NCI-H128 (cell line): ENCODE measurements around the gene HOXB4.

Source experiments
- DNase-seq: peaks from one replicate; lab custom pipeline; 2025; ENCODE audit not compliant: unreplicated experiment; lab: John Stamatoyannopoulos, UW

The HOXB4 gene

DNA sequence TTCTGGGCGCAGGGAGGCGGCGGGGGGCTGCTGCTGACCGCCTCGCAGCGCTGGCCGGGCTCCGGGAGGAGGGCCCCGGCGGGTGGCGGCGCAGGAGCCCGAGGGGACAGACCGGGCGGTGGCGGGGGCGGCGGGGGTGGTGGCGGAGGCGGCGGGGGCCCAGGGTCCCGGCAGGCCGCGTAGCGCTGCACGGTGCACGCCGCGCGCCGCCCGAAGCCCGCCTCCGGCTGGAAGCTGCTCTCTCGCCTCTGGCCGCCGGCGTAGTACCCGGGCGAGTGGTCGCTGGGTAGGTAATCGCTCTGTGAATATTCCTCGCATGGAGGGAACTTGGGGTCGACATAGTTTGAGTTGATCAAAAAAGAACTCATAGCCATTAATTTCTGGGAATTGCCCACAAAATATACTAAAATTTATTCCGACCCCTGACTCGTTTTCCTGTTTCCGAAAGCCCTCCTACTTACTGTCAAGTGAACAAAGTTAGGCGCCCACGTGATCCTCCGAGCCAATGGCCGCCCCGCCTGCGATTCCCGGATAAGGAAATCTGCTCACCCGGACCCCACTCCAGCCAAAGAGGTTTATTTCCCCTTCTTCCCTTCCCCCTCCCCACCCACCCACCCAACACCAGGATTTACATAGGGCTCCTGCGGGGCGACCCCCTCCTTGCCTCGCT, at the start of gene HOXB4:
Gene HOXB4 (minus strand): TSS at position 405 of the 670 bp plus-strand sequence. CDS start 31 bp downstream, at position 374.
- DNase-seq: no peak

- DNase-seq: no peak
Measured at GRCh38 chr17:48627118-48627597, 49.0 kb upstream of the HOXB4 start.

DNA sequence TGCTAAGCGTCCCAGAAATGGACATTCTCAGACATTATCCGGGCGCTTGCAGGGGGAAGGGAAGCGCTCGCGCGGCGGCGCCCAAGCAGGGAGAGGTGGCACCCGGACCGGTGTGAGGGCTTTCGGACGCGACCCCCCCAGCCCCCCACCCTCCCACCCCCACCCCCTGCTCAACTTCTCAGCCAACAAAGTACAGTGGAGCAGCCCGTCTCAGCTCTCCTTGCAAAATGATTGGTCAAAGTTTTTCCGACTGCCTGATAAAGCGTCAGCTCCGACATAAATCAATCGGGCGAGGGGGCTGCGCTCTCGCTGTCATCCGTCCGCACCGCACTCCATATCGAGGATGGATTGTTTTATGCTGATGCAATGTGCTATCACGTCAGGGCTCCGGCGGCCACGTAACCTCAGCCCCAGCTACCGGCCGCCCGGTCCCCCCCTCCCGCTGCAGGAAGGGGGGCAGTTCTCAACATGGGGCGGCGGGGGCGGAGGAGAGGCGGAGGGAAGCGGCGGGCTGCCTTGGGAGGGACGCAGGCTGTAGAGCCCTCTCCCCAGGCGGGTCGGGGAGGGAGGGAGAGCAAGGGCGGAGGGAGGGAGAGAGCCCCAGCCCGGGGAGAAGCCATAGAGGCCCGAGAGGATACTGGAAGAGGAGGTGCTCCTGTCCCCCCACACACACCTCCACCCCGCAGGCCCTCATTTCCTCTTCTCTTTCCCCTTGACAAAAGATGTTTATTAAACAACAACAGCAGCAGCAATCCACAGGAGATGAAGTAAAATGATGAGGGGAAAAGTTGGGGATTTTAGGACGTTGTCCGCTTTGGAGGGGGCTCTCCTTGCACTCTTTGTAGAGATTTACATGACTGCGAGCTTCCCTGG, 48.3 kb upstream of the HOXB4 start, which contains the start of gene HOXB9:
Gene HOXB9 (minus strand): TSS at position 114 of the 873 bp plus-strand sequence. CDS start 89 bp downstream, at position 25.
- DNase-seq: no peak

DNA sequence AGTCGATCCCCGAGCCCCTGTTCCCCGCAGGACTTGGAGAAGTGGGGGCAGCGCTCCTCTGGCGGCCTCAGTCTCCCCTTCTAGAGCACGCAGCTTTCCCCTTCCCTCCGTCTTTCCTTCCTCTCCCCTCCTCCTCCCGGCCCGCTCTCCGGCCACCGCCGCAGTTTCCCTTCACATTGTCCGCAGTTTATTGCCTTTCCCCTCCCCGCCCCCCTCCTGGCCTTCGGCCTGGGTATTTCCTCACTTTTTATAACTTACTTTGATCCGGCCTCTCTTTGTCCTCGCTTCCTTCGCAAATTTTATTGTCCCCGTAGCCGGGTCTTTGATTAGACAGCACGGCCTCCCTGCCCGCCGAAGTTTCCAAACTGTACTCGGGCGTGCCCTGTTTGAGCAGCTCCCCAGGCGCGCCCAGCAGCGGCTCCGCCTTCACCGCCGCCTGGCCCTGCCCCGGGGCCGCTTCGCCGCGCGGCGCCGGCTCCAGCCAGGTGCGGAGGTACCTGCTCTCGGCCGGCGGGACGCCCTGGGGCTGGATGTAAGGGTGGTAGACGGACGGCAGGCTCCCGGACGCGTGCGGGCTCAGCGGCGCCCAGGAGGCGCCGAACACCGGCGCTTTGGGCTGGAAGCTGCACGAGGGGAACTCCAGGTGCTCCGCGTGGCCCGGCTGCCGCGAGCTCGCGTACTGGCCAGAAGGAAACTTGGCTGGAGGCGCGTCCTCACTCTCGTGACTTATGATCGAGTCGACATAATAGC, 47.5 kb upstream of the HOXB4 start:
- DNase-seq: no peak

DNA sequence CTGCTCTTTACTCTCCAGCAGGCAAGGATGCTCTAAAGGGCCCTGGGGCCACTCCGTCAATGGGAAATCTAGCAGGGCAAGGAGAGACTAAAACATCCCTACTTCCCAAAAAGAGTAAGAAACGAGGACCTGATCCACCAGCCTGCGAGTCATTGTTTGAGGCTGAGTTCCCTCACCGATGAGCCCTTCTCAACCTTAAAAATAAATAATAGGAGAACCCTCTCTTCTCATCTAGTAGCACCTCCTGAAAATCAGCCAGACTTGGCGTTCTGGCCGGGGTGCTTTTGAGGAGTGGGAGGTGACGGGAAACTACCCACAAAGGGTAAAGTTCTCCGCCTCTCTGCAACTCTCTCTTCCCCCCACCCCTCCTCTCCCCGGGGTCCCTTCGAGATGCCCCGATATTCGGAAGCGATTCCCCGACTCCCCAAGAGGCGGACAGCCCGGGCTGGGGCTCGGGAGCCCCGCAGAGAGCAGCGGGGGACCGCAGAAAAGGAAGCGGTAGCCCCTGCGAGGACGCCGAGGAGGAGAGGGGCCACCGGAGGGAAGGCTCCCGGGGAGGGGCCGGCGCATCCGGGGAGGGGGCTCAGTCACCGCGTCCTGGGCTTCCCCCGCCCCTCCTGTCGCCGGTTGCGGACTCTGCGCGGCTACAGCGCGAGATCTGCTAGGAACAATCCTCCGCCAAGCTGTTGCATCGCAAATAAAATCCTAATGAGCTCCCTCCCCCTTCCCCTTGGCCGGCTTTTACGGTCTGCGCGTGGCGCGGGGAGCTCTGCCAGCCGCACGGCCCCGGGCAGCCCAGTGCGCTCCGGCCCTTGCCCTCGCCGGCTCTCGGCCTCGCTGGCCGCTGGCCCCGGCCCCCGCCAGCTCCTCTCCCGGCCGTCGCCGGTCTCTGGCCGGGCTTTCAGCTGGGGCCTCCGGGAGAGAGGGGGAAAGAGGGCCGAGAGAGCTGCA, 46.7 kb upstream of the HOXB4 start:
- DNase-seq: no peak

- DNase-seq: no peak
Measured at GRCh38 chr17:48624118-48624517, 46.0 kb upstream of the HOXB4 start.

- DNase-seq: no peak
Measured at GRCh38 chr17:48623583-48623982, 45.4 kb upstream of the HOXB4 start.

GRCh38 chr17:48622857-48623256, 44.7 kb upstream of the HOXB4 start:
- DNase-seq: no peak

GRCh38 chr17:48621410-48622392, 43.6 kb upstream of the HOXB4 start:
- DNase-seq: no peak

DNA sequence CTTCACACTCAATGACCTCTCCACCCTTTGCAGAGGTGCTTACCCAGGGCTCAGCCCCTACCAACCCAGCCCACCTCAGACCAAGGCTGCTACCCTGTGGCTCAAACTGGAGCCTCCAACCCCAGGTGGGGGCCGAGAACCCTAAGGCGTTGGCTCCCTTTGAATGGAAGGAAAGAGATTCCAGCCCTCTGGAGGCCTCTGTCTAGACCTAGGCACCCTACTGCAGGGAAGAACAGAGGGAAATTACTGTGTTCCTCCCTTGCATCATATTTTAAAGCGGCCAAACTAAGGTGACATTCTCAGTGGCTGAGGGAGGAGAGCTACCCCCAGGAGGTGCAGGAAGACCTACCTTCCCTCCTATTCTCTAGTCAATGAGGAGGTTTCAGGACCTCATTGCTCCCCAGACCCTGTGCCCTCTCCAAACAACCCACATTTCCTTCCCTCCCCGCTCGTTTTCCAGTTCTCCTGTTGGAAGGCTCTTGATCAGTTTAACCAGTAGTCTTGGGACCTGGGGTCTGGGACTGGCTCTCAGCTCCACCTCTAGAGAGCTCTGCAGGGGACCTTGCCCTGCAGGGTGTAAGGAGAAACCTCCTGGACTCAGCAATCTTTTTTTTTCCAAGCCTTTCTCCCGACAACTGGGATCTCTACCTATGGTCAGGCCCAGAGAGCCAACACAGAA, 42.5 kb upstream of the HOXB4 start:
- no peak for DNase-seq

DNA sequence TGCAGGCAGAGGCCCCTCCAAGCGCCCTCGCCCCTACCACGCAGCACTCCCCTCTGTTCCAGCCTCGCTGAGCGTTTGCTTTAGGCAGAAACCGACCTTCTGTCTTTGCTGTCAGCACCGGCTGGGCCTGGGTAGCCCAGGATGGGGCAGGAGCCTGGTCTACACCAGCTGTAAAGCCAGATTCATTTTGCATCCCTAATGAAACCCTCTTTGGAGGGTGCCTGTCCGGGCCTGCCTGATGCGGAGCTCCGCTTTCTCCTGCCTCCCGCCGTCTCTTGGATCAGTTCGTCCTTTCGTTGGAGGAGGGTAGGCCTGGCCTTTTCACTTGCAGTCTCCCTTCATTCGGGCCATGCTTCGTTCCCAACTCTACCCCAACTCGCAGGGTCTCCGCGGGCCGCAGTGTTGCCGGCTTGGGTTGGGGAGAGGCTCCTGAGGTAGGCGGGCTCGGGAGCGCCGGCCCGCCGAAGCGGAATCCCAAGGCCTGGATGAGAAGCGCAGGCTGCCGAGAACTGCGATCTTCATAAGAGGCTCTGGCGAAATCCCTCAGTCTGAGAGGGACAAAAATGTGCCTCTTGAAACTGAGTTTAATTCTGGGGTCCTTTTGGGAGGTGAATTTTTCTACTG, 41.8 kb upstream of the HOXB4 start:
- no peak for DNase-seq

GRCh38 chr17:48618256-48618896, 40.2 kb upstream of the HOXB4 start:
- peak; percentile 67 for DNase-seq

DNA sequence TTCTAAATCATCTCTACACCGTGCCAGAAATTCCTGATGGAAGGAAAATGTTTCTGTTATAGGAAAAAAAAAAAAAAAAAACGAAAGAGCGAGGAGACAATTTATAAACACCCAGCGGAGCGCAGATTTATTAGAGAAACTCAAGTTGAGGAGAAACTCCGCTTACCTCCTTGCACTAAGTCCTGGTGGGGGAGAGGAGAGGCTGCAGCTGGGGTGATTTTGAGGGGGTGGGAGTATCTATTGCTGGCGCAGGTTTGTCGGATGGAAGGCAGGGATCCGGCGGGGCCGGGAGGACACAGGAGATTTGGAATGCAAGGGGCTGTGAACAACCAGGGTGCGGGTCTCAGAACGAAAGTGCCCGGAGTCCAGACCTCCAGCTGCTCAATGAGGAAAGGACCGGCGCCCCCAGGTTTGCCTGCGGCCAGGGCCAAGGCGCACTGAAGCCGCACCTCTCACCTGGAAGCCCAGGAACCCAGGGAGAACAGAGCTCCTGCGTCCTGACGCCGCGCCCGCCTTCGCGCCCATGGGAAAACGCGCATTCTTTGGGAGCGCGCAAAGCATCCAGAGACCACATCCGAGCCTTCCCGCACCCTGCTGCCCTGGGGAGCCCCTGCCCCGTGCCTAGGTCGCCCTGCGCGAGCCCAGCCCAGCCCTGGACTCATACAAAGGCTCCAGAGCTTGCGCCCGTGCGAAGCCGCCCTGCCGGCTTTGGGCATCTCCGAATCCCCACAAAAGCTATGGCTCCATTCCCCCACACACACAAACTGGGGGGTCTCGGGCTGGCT, 39.5 kb upstream of the HOXB4 start:
- DNase-seq: no peak

DNA sequence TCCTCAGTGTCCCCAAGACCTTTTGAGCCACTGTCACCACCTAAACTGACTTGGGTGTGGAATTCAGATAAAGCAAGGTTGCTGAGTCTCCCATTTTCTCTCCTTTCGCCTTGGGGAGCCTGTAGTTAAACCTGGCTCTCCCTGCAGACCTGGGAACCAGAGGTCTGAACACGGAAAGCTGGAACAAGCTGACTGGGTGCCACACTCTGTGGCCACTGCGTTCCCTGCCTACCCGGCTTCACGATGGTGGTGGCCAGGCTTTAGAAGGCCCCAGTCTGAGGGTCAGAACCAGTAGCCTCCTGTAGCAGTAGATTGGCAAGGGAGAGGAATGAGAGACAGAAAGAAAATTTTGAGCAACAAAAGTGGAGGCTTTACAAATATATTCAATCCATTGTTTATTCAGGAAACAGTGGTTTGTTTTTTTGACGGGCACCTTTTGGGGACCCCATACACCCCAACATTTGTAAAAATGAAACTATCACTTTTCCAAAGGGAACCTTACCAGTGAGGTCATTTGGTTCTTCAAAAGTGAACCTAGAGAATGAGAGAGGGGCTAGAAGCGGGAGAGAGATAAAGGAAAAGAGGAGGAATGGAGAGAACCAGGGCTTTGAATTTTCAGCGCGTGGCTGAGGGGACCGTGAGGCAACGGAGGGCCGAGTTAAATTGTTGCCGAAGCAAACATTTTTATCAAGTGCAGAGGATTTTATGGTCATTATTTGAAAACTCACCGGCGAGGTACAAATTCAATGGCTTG, 38.7 kb upstream of the HOXB4 start:
- no peak for DNase-seq

DNA sequence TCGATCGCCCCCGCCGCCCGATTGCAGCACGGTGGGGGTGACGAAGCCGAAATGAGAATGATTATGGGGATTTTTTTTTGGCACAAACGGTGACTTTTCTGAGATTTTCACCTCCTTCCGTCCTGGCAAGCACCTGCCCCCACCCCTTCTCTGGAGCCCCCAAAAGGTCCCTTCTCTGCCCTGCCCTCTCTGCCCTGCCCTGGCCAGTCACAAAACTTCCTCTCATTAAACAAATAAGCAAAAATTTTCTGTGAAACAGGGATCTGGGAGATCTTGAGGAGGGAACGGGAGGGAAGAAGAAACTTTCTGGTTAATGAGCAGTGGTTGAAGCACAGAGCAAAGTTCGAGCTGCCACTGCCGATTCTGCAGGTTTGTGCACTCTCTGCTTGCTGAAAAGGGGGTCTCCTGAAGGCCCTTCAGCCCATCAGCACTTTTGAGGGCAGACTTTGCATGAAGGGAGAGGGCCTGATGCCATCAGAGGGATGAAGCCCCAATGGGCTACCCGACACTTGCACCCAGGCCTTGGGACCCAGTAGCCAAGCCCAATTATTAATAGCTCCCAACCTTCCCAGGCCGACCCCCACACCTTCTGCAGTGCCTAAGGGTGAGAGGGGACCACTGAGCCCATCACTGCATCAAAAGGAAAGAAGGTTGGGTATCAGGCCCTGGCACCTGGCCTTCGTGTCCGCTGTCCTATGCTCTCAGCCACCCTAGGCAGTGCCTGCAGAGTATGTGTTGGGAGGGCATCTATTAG, 38.0 kb upstream of the HOXB4 start:
- no peak for DNase-seq
